Measurements from ENCODE around the gene DNAJC24.

DNAJC24 gene

GRCh38 chr11:31474083-31474482, 104.4 kb downstream of the DNAJC24 start:
- in situ Hi-C loops (cut with HindIII; ENCODE audit: low pct_unique_long_range_greater_than_20kb, low sequenced_read_pairs) = no loop called here
- no peak for TF ChIP-seq JUND (IDR thresholded peaks at IDR 0.05; ENCODE audit: low read depth)
- no peak for DNase-seq (ENCODE audit: low read depth in 1 of 2, low spot score in 1 of 2)

DNA sequence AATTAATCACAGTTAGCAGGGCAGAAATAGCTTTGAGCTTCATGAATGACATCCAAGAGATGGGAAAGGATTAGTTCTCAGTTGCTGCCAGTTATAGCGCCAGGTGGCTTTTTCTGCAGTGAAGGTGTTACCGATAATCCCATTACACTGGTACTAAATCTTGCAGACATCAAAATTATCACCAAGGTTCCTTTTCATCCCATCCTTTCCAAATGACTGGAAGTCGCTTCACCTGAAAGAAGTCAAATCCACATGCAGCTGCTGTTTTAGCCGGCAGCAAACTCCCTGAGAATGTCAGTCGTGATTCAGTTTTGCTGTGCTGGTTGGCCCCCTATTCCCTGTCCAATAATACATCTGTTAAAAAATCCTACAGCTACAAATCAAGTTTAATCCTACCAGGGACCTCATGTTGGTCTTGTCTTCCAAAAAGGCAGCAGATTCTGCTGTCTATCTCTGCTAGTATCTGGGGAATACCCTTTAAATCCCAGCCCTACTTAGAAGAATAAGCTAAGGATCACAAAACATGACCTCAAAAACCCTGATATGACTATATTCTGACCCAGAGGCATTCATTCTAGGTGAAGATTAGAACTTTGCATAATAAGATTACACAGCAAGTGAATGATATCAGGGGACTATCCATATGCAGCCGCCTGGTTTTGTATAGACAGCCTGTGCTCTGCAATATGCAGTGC, 108.0 kb downstream of the DNAJC24 start:
- TF ChIP-seq JUND (IDR thresholded peaks at IDR 0.05; ENCODE audit: low read depth) = no peak
- no peak for DNase-seq (ENCODE audit: low read depth in 1 of 2, low spot score in 1 of 2)
- in situ Hi-C loops (cut with HindIII; ENCODE audit: low pct_unique_long_range_greater_than_20kb, low sequenced_read_pairs) = no loop called here

- no peak for TF ChIP-seq JUND (IDR thresholded peaks at IDR 0.05; ENCODE audit: low read depth)
- in situ Hi-C loops (cut with HindIII; ENCODE audit: low pct_unique_long_range_greater_than_20kb, low sequenced_read_pairs) = no loop called here
- no peak for DNase-seq (ENCODE audit: low read depth in 1 of 2, low spot score in 1 of 2)
Observed at GRCh38 chr11:31478223-31478590, 108.5 kb downstream of the DNAJC24 start.

- in situ Hi-C loops (cut with HindIII; ENCODE audit: low pct_unique_long_range_greater_than_20kb, low sequenced_read_pairs) = no loop called here
- no peak for TF ChIP-seq JUND (IDR thresholded peaks at IDR 0.05; ENCODE audit: low read depth)
- DNase-seq (ENCODE audit: low read depth in 1 of 2, low spot score in 1 of 2) = no peak
Observed at GRCh38 chr11:31479066-31479465, 109.4 kb downstream of the DNAJC24 start.

- in situ Hi-C loops (cut with HindIII; ENCODE audit: low pct_unique_long_range_greater_than_20kb, low sequenced_read_pairs) = no loop called here
- no peak for TF ChIP-seq JUND (IDR thresholded peaks at IDR 0.05; ENCODE audit: low read depth)
- DNase-seq (ENCODE audit: low read depth in 1 of 2, low spot score in 1 of 2) = no peak
Observed at GRCh38 chr11:31480930-31481329, 111.3 kb downstream of the DNAJC24 start.

Measured in T47D (cell line).